ENCODE data around the gene PPP1R1B.

PPP1R1B gene

GRCh38 chr17:39671651-39672521, 45.1 kb downstream of the PPP1R1B start:
- DNase-seq = peak; percentile 13

GRCh38 chr17:39672522-39673334, 46.0 kb downstream of the PPP1R1B start:
- DNase-seq = no peak

- DNase-seq = no peak
These were observed 46.8 kb downstream of the PPP1R1B start for GRCh38 chr17:39673335-39674081.

GRCh38 chr17:39674179-39674578, 47.4 kb downstream of the PPP1R1B start:
- no peak for DNase-seq

GRCh38 chr17:39674702-39675389, 48.1 kb downstream of the PPP1R1B start:
- peak; percentile 40 for DNase-seq

- no peak for DNase-seq
These were observed 48.8 kb downstream of the PPP1R1B start for GRCh38 chr17:39675390-39676082.

GRCh38 chr17:39676198-39676819, 49.6 kb downstream of the PPP1R1B start:
- DNase-seq = peak; percentile 88

GRCh38 chr17:39677072-39677471, 50.3 kb downstream of the PPP1R1B start:
- DNase-seq = no peak

GRCh38 chr17:39677542-39678339, 51.0 kb downstream of the PPP1R1B start:
- DNase-seq = peak; percentile 44

- DNase-seq = no peak
These were observed 51.8 kb downstream of the PPP1R1B start for GRCh38 chr17:39678340-39679116.

- DNase-seq = no peak
These were observed 52.9 kb downstream of the PPP1R1B start for GRCh38 chr17:39679521-39680192.

GRCh38 chr17:39683295-39683939, 56.7 kb downstream of the PPP1R1B start:
- DNase-seq = no peak

- no peak for DNase-seq
These were observed 57.8 kb downstream of the PPP1R1B start for GRCh38 chr17:39684369-39685192.

Measured in NCI-H510A treated with DMSO at 0.1 percent for 48 hours (cell line).